Motor neuron (in vitro differentiated cells): ENCODE results near the gene PRCP. TPM values are rescaled to one million over a fixed set of nuclear protein-coding genes. Genes with fewer than 3 reads are reported as not detected.

ENCODE experiments used
- ATAC-seq, 8 experiments: fragments of 200-7000 bp; cut with Tn5 transposase; replicated peaks in 6 of 8; 2 replicates each; pipeline ENCODE4 v1.8.0; 2021; ENCODE audit warnings: mild to moderate bottlenecking in 8 of 8, moderate library complexity in 8 of 8
- H3K27ac ChIP-seq, 2 donors: fragments of 250-450 bp; sonication (Bioruptor Pico); 2 replicates each; pipeline ENCODE4 v1.9.0; 2021; ENCODE audit warnings: antibody characterized with exemption in 2 of 2, mild to moderate bottlenecking in 2 of 2, moderate library complexity in 1 of 2
- H3K4me1 ChIP-seq, 2 donors: fragments of 250-450 bp; sonication (Bioruptor Pico); replicated peaks in 1 of 2; 2 replicates each; pipeline ENCODE4 v1.6.1; 2021; ENCODE audit warnings: antibody characterized with exemption in 2 of 2, mild to moderate bottlenecking in 2 of 2, moderate library complexity in 1 of 2
- H3K4me3 ChIP-seq, 5 donors: fragments of 250-450 bp; sonication (Bioruptor Pico); 2 replicates each; pipeline ENCODE4 v1.9.0; 2021; ENCODE audit warnings: antibody characterized with exemption in 5 of 5, mild to moderate bottlenecking in 5 of 5, moderate library complexity in 4 of 5
- WGBS, 10 experiments: fragments of 450-650 bp; shearing (Covaris generic); methylation state at CpG; one replicate each; pipeline ENCODE4 v1.0.0; 2022; 5-methylcytosine and 5-hydroxymethylcytosine counted together
- in situ Hi-C, 9 experiments: fragments of 400-800 bp; cut with MboI; loops; one replicate each; pipeline ENCODE4 v1.15.0; 2021; ENCODE audit warnings: low sequenced_read_pairs in 9 of 9, low pct_unique_long_range_greater_than_20kb in 2 of 9; ENCODE audit not compliant: unreplicated experiment in 9 of 9
- total RNA-seq, 8 experiments: library from RNA; unstranded; fragments of 300-600 nt; gene quantifications; 2 replicates each; pipeline versions ENCODE4 v1.2.3 to v1.2.4, GENCODE V29; 2022

Gene PRCP
- total RNA-seq, 8 experiments from 2014 or later: 19.6 to 118 (median 27.8) TPM

GRCh38 chr11:82810326-82810725 lies 89.9 kb downstream of the PRCP start:
- Histone ChIP-seq H3K27ac (no peak overlapping the region), H3K4me3 (no peak overlapping the region), H3K4me1 (peaks cover 19 to 21% of the 10 kb centered on the region in 2 donors)
- 13 to 100% (median 50%) methylated on average over 1 of the region's 1 CpG; no CpG with 5 or more reads in 5 of the 10 experiments for WGBS, 10 experiments
- in situ Hi-C loops: no loop called here
- no peak for ATAC-seq

- in situ Hi-C loops: no loop called here
- no peak for ATAC-seq
- Histone ChIP-seq H3K27ac (no peak overlapping the region), H3K4me1 (peaks cover 9 to 16% of the 10 kb centered on the region in 2 donors), H3K4me3 (no peak overlapping the region)
- WGBS, 10 experiments: 21 to 100% (median 85%) methylated on average over 1 to 3 of the region's 3 CpGs
These were observed 92.6 kb downstream of the PRCP start for GRCh38 chr11:82807646-82808045.

DNA sequence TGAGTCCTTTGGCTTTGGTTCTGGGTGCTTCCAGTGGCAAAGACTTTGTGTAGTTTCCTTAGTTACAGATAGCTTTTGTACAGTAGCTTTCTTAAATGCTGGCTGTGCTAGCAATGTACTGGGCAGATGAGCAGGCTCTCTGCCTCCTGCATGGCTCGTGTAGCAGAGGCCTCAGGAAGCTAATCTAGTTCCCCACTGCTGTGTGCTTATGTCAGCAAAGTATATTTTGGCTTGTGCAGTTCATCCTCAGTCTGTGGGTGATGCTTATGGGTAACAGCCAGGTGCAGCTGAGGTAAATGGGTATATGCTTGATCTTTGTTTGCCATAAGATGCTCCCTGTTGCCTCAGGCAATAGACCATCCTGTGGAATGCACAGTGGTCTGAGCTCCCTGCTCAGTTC lies 97.5 kb downstream of the PRCP start:
- 0 to 50% (median 0%) methylated on average over 1 of the region's 1 CpG; no CpG with 5 or more reads in 7 of the 10 experiments for WGBS, 10 experiments
- ATAC-seq: peak in 1 of 8 experiments; percentile 81
- Histone ChIP-seq H3K4me3 (no peak overlapping the region), H3K4me1 (peaks cover 9 to 24% of the 10 kb centered on the region in 2 donors), H3K27ac (no peak overlapping the region)
- in situ Hi-C loops: no loop called here

DNA sequence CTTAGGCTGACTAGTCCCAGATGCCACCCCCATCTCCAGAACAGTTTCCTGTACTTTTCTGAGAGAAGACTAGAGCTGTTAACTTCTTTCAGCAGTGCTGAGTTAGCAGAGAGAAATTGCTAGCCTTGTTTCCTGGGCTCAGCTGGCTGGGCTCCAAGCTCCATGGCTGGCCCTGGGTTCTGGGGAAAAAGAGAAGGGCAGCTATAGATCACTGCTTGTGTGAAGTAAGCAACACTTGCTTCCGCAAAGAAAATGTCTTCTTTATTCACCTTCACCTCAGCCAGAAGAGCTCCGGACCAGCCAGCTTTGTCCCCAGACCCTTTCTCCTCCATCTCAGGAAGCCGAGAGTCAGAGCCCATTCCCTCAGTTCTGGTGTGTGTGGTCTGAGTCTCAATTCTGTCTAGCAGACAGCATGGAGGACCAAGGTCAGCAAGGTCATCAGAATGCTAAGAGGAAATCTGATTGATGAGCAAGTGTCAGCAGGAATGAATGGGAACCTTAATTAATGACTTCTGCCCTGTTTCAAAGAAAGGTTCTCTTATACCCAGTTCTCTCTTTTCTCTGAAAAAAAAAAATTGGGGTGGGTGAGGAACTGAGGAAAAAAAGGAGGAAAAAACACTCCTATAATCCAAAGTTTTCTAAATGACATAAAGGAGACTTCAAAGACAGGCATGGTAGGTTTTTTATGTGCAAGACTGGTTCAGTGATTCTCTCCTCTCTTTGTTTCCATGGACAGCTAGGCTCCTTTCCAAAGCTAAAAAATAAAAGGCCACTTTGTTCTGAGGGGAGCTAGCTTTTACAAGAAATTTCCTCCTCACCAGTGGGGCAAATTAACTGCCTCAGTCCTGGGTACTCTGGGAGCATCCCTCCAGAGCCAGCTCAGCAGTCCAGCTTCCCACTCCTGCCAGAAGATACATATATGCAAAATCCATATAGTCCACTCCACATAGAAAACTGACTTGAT lies 103.0 kb downstream of the PRCP start:
- in situ Hi-C loops: no loop called here
- peak in 5 of 8 experiments; percentile 79 to 88 (median 86) for ATAC-seq
- Histone ChIP-seq H3K4me3 (no peak overlapping the region), H3K4me1 (peaks cover 17 to 19% of the 10 kb centered on the region in 2 donors), H3K27ac (peak overlapping the region; percentile 23 to 46)
- WGBS, 10 experiments: 0 to 50% (median 6%) methylated on average over 1 to 3 of the region's 3 CpGs; no CpG with 5 or more reads in 4 of the 10 experiments

- in situ Hi-C loops: no loop called here
- ATAC-seq: no peak
- Histone ChIP-seq H3K4me1 (peaks cover 27 to 29% of the 10 kb centered on the region in 2 donors), H3K27ac (no peak overlapping the region), H3K4me3 (no peak overlapping the region)
- 0 to 100% (median 89%) methylated on average over 1 to 3 of the region's 3 CpGs; no CpG with 5 or more reads in 3 of the 10 experiments for WGBS, 10 experiments
These were observed 105.7 kb downstream of the PRCP start for GRCh38 chr11:82794490-82794889.

DNA sequence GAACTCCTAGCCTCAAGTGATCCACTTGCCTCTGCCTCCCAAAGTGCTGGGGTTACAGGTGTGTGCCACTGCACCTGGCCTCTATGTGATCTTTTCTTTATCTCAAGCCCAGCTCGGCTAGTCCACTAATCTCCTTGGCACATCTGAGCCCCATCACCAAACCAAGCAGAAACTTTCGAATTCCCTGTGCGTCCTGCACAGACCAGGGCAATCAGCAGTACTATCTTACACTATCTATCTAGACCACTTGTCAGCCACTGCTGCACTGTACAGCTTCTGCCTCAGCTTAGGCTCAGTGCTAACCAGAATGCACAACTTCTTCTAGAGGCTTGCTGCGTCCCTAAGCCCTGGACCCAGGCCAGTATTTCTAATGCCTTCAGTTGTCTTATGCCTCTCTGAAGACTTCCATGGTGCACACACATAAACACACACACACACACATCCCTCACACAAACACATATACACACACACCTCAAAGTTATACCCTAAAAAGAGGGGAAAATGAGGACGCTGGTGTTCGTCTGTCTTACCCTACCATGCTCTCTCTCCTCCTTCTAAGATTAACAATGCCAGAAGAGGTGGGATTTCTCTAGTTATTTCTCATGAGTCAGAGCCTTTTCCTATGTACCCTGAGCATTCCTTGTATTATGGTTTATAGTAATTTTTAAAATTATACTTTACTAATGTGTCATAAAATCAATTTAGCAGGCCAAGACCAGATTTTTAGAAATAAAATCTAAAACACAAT lies 107.2 kb downstream of the PRCP start:
- Histone ChIP-seq H3K27ac (no peak overlapping the region), H3K4me3 (no peak overlapping the region), H3K4me1 (peaks cover 32 to 37% of the 10 kb centered on the region in 2 donors)
- WGBS, 10 experiments: 0 to 100% (median 60%) methylated on average over 1 to 3 of the region's 6 CpGs; no CpG with 5 or more reads in 5 of the 10 experiments
- no peak for ATAC-seq
- in situ Hi-C loops: no loop called here

GRCh38 chr11:82792319-82792718 lies 107.9 kb downstream of the PRCP start:
- in situ Hi-C loops: no loop called here
- no peak overlapping the region for H3K27ac ChIP-seq
- 46 to 100% (median 91%) methylated on average over 2 to 5 of the region's 5 CpGs for WGBS, 10 experiments
- H3K4me3 ChIP-seq: no peak overlapping the region
- ATAC-seq: no peak
- H3K4me1 ChIP-seq: peaks cover 25 to 38% of the 10 kb centered on the region in 2 donors

- H3K4me3 ChIP-seq: no peak overlapping the region
- in situ Hi-C loops: no loop called here
- peaks cover 19 to 38% of the 10 kb centered on the region in 2 donors for H3K4me1 ChIP-seq
- WGBS, 10 experiments: 50 to 100% (median 88%) methylated on average over 1 to 4 of the region's 4 CpGs; no CpG with 5 or more reads in 1 of the 10 experiments
- no peak overlapping the region for H3K27ac ChIP-seq
- no peak for ATAC-seq
These were observed 108.5 kb downstream of the PRCP start for GRCh38 chr11:82791779-82792178.

GRCh38 chr11:82790723-82791484 lies 109.3 kb downstream of the PRCP start:
- 11 to 94% (median 80%) methylated on average over 2 to 3 of the region's 5 CpGs; no CpG with 5 or more reads in 3 of the 10 experiments for WGBS, 10 experiments
- peak in 6 of 8 experiments; percentile 38 to 89 (median 80) for ATAC-seq
- no peak overlapping the region for H3K4me3 ChIP-seq
- peaks cover 15 to 35% of the 10 kb centered on the region in 2 donors for H3K4me1 ChIP-seq
- H3K27ac ChIP-seq: no peak overlapping the region
- in situ Hi-C loops: no loop called here

DNA sequence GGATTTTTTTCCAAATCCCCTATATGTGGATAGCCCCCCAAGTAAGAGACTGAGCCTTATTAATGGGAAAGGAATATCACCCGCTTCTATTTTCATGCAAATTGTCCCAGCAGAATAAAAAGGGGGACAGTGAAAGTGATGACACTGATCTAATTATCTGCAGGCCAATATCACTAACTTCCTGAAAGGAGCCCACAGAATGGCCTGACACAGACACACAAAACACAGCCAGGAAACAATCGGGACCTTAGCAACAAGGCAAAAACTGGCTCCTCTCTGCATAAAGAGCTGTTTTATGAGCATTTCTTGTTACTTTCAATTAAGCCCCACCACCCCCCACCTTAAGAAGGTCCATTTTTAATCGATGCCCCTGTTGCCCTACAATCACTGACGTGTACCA lies 112.2 kb downstream of the PRCP start:
- in situ Hi-C loops: no loop called here
- 10 to 55% (median 30%) methylated on average over 2 to 4 of the region's 4 CpGs; no CpG with 5 or more reads in 2 of the 10 experiments for WGBS, 10 experiments
- ATAC-seq: peak in 5 of 8 experiments; percentile 70 to 88 (median 81)

GRCh38 chr11:82786836-82787235 lies 113.4 kb downstream of the PRCP start:
- 0 to 100% (median 70%) methylated on average over 1 to 3 of the region's 3 CpGs; no CpG with 5 or more reads in 2 of the 10 experiments for WGBS, 10 experiments
- Histone ChIP-seq H3K4me3 (no peak overlapping the region), H3K4me1 (peaks cover 15 to 35% of the 10 kb centered on the region in 2 donors), H3K27ac (no peak overlapping the region)
- in situ Hi-C loops: no loop called here
- ATAC-seq: no peak

More for the DNA sequence above, 112.2 kb downstream of the PRCP start:
- peak overlapping the region; percentile 58 to 68 for H3K27ac ChIP-seq
- H3K4me3 ChIP-seq: no peak overlapping the region
- peaks cover 15 to 35% of the 10 kb centered on the region in 2 donors for H3K4me1 ChIP-seq

GRCh38 chr11:82786001-82786400 lies 114.2 kb downstream of the PRCP start:
- Histone ChIP-seq H3K4me3 (no peak overlapping the region), H3K4me1 (peaks cover 9 to 27% of the 10 kb centered on the region in 2 donors), H3K27ac (no peak overlapping the region)
- 0 to 100% (median 80%) methylated on average over 1 to 2 of the region's 2 CpGs; no CpG with 5 or more reads in 1 of the 10 experiments for WGBS, 10 experiments
- in situ Hi-C loops: no loop called here
- ATAC-seq: no peak
